ENCODE measurements around the gene S100A11.

Gene S100A11

DNA sequence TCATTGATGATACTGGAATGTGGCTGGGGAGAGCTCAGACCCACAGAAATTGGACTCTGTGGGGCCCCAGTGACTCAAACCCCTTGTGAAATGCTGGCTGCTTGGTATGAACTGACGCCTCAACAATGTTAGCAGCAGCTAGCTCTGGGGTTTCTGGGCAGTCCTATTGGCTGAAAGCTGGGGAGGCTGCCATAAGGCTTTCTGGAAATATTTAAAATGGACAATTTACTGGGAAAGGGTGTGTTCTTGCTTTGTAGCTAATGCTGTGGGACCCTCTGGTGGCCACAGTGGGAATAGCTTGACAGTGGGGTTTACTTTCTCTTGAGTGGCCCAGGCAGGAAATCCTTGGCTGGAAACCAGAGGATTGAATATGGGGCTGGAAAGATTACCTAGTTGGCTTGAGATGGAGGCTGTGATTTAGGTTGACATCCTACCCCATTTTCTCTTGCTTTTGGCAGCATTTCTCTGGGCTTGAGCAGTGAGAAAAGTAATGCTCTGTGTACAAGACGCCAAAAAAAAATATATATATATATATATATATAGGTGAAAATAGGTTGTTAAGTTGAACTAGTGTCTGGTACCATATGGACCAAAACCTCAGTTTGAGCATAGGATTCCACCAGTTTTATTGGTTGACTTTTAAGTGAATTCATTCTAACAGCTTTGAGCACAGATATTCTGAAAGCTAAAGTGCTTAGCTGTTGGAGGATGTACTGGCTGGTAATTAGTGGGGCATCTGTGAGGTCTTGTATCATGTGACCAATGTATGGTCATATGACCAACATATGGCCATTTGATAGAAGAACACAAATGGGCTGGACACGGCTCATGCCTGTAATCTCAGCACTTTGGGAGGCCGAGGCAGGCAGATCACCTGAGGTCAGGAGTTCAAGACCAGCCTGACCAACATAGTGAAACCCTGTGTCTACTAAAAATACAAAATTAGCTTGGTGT lies 34.9 kb downstream of the S100A11 start:
- peak; percentile 44 for DNase-seq

DNA sequence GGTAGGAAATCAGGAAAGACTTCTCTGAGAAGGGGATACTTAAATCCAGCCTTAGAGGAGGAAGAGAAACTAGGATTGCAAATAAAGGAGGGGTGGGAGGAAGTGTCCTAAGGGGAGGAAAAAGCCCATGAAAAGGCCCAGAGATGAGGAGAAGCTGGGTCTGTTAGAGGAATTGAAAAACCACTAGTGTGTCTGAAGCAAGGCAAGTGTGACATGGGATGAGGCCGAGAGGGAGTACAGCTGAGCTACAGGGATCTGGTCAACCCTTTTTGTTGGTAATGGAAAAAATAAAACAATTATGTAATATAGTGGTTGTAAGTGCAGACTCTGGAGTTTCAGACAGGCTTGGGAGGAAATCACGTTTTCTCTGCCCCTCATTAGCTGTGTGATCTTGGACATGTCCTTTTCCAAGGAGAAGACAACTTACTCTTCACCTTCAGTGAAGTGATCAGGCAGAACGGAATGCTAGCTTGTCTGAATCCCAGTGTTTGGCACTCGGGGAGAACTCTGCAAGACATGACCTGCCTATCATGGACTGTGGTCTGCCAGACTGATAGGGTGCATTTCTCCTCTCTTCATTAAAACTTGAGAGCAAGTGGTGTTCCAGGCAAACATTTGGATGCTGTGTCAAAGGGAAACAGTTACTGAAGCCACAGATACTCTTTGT lies 35.7 kb downstream of the S100A11 start:
- no peak for DNase-seq

DNA sequence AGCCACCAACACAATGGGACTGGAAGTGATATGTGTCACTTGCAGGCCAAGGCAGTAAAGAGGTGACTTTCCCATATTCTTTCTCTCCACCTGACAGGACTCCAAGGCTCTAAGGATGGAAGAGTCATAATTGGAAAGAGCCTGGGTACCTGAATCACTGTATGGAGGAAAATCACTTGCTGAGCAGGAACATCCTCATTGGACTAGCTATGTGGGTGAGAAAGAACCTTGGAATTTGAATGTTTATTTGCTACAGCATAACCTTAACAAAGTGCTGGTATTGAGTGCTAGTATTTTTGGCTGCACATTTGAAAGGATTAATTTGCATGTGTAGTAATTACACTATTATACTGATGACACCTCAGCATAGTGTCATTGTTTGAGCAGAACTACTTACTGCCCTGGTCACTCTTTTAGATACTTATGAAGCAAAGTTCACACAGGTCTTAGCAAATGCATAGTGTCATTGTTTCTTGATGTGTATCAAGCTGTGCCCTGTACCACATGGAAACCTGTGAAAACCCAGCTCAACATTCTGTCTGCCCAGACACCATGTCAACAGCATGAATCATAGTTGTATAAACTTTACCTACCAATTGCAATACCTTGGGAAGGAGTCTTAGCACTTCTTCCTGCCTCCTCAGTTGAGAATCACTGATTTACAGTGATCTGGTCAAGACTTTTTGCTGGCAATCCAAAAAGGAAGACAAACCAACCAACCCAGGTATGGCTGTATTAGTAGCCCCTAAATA lies 38.0 kb downstream of the S100A11 start:
- DNase-seq = no peak

DNA sequence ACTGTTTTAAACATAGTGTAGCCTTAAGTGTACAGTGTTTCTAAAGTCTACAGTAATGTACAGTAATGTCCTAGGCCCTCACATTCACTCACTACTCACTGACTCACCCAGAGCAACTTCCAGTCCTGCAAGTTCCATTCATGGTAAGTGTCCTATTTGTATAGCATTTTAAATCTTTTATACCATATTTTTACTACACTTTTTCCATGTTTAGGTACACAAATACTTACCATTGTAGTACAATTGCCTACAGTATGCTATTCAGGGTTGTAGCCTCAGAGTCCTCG lies 39.6 kb downstream of the S100A11 start:
- no peak for DNase-seq

GRCh38 chr1:151995774-151996173 lies 41.0 kb downstream of the S100A11 start:
- DNase-seq = no peak

GRCh38 chr1:151994956-151995355 lies 41.8 kb downstream of the S100A11 start:
- DNase-seq = no peak

- DNase-seq = no peak
These were observed 42.9 kb downstream of the S100A11 start, which contains the start of gene S100A10 for GRCh38 chr1:151993734-151994496. Gene S100A10 (minus strand): TSS chr1:151993859. CDS start chr1:151986230, 7,629 bp downstream.

- DNase-seq = no peak
These were observed 43.6 kb downstream of the S100A11 start for GRCh38 chr1:151993084-151993733.

DNA sequence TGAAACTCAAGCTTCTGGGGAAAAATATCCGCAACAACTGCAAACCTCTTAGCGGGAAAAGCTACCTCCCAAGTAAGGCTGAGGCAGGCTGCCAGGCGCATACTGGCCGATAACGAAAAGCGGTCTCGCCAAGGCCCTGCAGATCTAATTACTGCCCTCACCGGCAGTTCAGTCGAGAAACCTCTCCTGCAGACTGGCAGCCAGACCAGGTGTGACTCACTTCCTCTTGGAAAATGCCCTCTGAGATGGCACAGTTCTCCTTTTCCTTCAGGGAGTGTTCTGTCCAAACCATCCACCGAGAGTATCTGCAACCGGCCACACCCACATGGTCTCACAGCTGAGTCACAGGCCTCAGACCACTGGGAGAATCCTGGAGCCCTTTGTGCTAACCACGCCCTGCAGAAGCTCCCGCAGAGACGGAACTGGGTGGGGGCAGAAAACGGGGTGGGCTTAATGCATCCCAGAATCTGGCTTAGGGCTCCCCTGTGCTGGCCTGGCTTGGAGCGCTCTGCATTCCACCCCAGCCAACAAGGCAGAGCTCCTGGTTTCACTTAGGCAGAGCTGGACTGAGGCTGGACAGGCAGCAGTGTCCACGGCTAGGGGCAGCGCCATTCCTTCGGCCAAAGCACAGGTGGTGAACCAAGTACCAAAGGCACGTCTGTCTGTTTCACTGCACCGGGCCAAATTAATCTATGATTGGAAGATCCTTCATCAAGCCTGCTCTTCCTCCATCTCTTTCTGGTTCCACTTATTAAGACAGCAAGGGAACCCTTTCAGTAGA lies 44.3 kb downstream of the S100A11 start:
- no peak for DNase-seq

DNA sequence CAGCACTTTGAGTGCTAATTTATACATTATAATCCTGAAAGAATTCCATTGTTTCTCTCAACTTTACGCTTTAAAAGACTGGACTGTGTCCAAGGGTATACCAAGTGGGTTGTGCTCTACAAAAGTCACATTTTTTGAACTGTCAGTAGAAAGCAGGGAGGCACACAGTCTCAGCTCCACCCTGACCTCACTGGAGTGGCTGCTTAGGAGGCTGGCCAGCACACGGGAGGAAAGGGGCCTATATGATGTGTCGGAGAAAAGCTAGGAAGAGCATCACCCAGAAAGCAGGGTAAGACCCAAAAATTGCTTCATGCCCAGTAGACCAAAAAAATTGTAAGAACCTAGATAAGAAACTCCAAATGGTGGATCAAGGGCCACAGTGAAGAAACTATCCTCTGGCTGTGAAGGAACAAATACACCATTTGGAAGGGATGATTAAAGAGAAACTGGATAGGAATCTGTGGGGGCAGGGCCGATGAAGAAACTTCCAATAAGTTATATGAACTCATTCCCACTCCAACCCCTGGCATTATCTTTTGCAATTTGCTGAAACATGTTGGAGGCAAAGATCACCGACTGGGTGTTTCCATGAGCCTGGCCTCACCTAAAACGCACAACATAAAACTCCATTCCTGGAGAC lies 45.0 kb downstream of the S100A11 start:
- DNase-seq = no peak

DNA sequence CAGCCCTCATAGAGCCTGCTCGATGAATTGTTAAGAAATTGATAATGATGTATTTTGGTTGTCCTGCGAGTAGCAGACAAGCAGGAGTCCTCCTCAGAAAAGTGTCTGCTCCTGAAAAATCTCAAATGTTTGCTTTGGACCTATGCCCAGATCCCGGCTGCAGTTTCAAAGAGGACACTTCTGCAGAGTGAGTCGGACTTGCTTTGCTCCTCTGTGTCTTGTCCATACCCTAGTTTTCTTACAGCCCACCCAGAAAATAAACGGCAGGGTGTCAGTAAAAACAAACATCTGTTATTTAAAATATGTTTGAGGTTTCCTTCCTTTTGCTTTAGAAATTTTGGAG lies 46.0 kb downstream of the S100A11 start:
- no peak for DNase-seq

DNA sequence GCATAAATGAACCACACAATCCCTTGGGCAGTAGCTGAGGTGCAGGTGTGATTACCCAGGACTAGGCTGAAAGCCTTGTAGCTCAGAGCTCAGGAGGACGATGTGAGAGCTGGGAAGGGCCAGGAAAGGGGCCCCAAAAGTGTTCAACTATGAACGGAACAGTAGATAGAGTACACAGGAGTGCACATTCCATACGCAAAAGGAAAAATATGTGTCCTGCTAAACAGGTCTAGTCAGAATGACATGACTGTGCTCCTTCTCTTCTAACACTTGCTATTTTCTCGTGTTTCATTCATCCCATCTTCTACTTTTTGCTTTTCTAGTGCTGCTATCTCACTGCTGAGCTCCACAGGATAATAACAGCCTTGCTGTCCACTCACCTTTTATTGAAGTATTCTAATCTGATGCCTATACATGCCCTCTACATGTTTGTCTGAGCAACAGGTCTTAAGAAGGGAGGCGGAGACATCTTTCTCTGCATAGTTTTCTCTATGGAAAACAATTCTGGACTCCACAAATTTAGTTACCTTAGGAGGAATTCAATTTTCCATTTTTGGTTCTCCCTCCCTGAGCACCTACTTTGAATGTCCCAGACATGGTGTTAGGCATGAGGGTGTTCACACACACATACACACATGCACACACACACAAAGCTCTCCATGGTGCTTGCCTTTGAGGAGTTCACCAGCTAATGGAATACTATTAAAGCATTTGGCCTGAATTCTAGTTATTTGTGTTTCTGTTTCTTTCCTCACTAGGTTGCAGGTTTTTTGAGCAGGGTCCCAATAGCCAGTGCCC lies 46.5 kb downstream of the S100A11 start:
- DNase-seq = no peak

DNA sequence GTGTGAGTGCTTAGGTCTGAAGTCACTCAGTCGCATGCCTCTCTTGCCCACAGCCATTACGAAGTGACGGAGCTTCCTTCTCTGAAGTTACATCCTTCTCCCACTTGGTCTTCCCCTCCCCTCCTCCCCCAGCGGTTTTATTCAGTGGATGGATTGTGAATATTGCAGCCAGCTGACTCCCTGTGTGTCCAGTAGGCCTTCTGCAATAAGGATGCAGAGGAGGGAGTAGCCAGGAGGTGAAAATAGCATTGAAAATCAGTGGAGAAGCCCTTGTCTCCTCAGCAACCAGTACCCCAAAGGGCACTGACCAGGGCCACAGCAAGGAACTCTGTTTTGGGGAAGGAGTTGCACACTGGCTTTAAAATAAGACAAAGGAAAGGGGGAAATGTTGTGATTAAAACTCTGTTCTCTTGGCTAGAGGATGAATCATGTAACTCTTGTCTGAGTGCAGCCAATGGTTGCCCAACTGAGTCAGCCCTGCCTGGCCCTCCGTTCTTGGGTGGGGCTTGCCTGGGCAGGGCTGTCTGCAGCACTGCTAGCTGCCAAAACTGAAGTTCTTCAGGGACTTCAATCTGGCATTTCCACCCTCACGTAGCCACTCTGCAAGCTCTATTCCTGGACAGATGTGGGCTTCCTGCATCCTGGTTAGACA lies 47.5 kb downstream of the S100A11 start:
- no peak for DNase-seq

GRCh38 chr1:151988405-151988923 lies 48.3 kb downstream of the S100A11 start:
- no peak for DNase-seq

GRCh38 chr1:151986501-151987190 lies 50.2 kb downstream of the S100A11 start:
- no peak for DNase-seq

DNA sequence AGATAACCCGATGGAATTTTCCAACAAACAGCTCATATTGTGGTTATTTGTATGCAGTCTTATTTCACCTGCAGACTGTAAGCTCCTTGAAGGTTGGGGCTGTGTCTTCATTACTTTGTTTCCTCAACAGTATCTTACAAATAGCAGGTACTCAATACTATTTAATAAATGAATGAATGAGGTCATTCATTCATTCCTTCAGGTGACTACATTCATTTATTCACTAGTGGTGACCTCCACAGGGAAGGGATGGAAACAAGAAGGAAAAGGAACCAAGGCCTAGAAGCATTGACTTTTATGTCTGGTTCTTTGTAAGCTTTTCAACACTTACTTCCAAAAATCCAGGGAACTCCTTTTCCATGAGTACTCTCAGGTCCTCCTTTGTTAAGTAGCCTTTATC lies 51.0 kb downstream of the S100A11 start:
- DNase-seq = no peak

GRCh38 chr1:151985270-151985669 lies 51.5 kb downstream of the S100A11 start:
- DNase-seq = no peak

GRCh38 chr1:151984313-151984956 lies 52.4 kb downstream of the S100A11 start:
- no peak for DNase-seq

Data from NCI-H187 treated with DMSO at 0.1 percent for 48 hours (cell line).